VCaP (cell line): ENCODE data around the gene MRPL55.

Experiments used
- H3K27ac ChIP-seq: fragments of 450-650 bp; 2 replicates; pipeline ENCODE4 v1.5.1; 2017
- CTCF ChIP-seq: fragments of 450-650 bp; conservative IDR thresholded peaks from 2 replicates; pipeline ENCODE4 v1.5.1; 2017; ENCODE audit warnings: mild to moderate bottlenecking, moderate library complexity

The MRPL55 gene

GRCh38 chr1:228091084-228091483 is 18.0 kb downstream of the MRPL55 start:
- H3K27ac ChIP-seq, result no peak overlapping the region
- no peak for TF ChIP-seq CTCF

GRCh38 chr1:228090613-228091081 is 18.5 kb downstream of the MRPL55 start:
- H3K27ac ChIP-seq, result no peak overlapping the region
- no peak for TF ChIP-seq CTCF

GRCh38 chr1:228089519-228090380 is 19.3 kb downstream of the MRPL55 start:
- no peak for TF ChIP-seq CTCF
- H3K27ac ChIP-seq, result no peak overlapping the region

- no peak for TF ChIP-seq CTCF
- no peak overlapping the region for H3K27ac ChIP-seq
Observed at GRCh38 chr1:228088586-228089498, 20.3 kb downstream of the MRPL55 start.

GRCh38 chr1:228087771-228088251 is 21.3 kb downstream of the MRPL55 start:
- no peak overlapping the region for H3K27ac ChIP-seq
- TF ChIP-seq CTCF, result no peak

- H3K27ac ChIP-seq, result no peak overlapping the region
- TF ChIP-seq CTCF, result no peak
Observed at GRCh38 chr1:228085287-228085951, 23.7 kb downstream of the MRPL55 start.
